ENCODE results near the gene TMEM209. TPM values are rescaled to one million over a fixed set of nuclear protein-coding genes. Genes with fewer than 3 reads are reported as not detected.
A peak's percentile ranks its signal among the peaks of the same experiment; 100 is the strongest.
"Not testable (repeated sequence)": the region's sequence is repeated elsewhere in the genome, so short reads cannot be mapped to it uniquely, and the experiment has no call there.

Gene TMEM209
- total and polyA plus RNA-seq, 2 donors = 9.6 to 18.6 TPM

DNA sequence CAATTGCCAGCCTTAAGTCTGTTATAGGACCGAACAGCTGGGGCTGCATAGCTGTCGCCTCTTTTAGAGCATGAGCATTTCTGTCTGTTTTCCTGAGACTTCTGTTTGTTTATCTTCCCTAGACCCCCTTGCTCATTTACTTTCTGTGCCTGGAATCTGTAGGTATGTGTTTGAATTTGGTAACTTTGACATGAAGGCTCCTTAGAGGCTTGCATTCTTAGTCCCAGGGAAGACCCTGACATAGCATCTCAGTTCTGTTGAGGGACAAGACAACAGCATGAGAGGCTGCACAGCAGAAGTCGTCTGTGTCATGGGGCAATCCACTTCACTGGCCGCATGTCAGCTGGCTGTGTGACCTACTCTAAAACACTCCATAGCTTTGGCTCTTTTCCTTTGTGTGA, 76.2 kb downstream of the TMEM209 start:
- no peak overlapping the region for H3K4me3 ChIP-seq (ENCODE audit: low read depth, low read length)

DNA sequence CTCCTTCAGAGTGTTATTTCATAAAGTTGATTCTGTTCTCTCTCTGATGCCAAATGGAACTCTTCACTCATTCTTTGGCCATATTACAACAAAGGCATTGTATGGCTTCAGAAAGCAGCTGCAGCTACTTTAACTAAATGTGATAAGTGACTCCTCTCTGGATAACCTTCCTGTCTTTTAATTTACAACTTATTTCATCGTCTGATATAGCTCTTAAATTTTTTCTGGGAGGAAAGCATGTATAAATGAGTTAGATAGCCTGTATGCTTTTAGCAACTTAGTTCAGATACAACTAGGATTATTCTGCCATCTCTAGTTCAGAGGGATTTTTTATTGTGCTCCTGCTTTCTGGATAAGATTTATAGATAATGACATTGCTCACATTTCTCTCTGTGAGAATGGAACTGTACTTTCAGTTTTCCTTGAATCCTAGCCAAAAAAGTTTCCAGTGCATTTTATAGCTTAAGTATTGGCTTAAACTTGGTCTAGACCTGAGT, 77.3 kb downstream of the TMEM209 start:
- 16% methylated on average over 1 of the region's 1 CpG for WGBS
- Histone ChIP-seq H3K4me3 (ENCODE audit: low read depth, low read length) (no peak overlapping the region), H3K36me3 (ENCODE audit: insufficient read depth) (peaks cover 3% of the 10 kb centered on the region), H3K27ac (ENCODE audit: low read depth) (no peak overlapping the region), H3K4me1 (ENCODE audit: insufficient read depth) (no peaks in the 10 kb centered on the region)
- peak; percentile 86 for DNase-seq (ENCODE audit: extremely low spot score)

More for the DNA sequence above, 76.2 kb downstream of the TMEM209 start:
- Histone ChIP-seq H3K36me3 (ENCODE audit: insufficient read depth) (peaks cover 3% of the 10 kb centered on the region), H3K4me1 (ENCODE audit: insufficient read depth) (no peaks in the 10 kb centered on the region), H3K27ac (ENCODE audit: low read depth) (no peak overlapping the region)
- no peak for DNase-seq (ENCODE audit: extremely low spot score)
- WGBS = 88% methylated on average over 4 of the region's 4 CpGs

DNA sequence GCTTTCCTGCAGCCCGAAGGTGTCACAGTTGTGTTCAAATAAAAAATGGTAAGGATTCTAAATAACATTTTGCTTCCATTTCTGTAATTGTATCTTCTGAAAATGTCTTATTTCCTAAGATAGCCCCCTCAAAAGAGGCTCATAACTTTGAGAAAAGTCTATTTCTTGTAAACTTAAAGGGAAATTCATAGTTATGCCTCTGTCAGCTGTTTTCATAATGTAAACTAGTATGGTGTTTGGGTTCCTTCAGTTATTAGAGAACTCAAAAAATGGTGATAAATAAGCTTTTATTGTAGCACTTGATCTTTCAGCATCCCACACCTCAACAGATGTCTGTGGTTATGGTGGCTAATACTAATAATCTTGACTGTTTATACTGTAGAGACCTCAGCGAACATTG, 77.8 kb downstream of the TMEM209 start:
- Histone ChIP-seq H3K36me3 (ENCODE audit: insufficient read depth) (peaks cover 6% of the 10 kb centered on the region), H3K27ac (ENCODE audit: low read depth) (no peak overlapping the region), H3K4me3 (ENCODE audit: low read depth, low read length) (no peak overlapping the region), H3K4me1 (ENCODE audit: insufficient read depth) (no peaks in the 10 kb centered on the region)
- no peak for DNase-seq (ENCODE audit: extremely low spot score)
- WGBS = 30% methylated on average over 2 of the region's 2 CpGs

DNA sequence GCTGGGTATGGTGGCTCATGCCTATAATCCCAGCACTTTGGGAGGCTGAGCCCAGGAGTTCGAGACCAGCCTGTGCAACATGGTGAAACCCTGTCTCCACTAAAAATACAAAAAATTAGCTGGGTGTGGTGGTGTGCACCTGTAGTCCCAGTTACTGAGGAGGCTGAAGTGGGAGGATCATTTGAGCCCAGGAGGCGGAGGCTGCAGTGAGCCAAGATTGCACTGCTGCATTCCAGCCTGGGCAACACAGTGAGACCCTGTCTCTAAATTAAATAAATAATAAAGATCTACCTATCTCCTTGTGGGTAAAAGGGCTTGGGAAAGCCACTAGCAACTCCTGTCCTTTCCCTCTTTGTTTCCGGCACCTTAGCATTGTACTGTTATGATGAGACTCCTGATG, 78.4 kb downstream of the TMEM209 start:
- not testable (repeated sequence) for H3K27ac ChIP-seq (ENCODE audit: low read depth); H3K4me1 ChIP-seq (ENCODE audit: insufficient read depth); DNase-seq (ENCODE audit: extremely low spot score); H3K36me3 ChIP-seq (ENCODE audit: insufficient read depth); H3K4me3 ChIP-seq (ENCODE audit: low read depth, low read length)
- WGBS = 98% methylated on average over 3 of the region's 3 CpGs

DNA sequence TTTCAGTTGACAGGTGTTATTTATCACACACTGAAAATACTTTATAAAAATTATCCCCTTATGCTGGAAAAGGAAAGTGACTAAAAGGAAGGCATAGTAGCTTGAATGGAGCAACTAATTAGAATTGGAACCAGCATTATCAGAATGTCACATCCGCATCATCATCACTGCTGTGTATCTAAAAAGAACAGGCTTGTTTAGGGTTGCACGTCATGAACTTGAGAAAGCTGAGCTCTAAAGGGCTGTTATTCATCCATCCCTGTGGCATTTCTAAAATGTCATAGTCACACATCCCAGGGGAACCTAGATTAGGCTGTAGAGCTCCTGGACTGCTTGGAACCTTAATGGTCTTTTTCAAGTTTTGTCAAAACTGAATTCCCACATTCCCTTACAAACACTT, 80.5 kb downstream of the TMEM209 start:
- no peak for DNase-seq (ENCODE audit: extremely low spot score)
- peaks cover 6% of the 10 kb centered on the region for H3K36me3 ChIP-seq (ENCODE audit: insufficient read depth)

DNA sequence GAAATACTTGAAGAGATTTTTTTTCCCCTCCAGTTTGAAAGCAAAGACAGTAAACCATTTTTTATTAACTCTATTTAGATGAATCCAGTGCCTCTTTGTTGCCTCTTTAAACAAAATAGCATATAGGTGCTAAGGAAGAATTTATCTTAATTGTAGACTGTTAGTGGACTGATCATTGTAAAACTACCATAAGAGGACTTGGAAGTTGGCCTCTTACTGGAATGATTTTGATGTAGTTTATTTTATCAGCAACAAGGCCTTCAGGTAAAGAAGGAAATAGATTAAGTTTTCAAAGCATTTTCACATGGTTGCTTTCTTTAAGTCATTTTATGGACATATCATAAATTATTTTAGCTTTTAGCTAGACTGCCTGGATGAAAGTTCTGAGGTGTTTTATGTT, 81.7 kb downstream of the TMEM209 start:
- no peak for DNase-seq (ENCODE audit: extremely low spot score)
- Histone ChIP-seq H3K27ac (ENCODE audit: low read depth) (no peak overlapping the region), H3K36me3 (ENCODE audit: insufficient read depth) (peaks cover 6% of the 10 kb centered on the region), H3K4me3 (ENCODE audit: low read depth, low read length) (no peak overlapping the region), H3K4me1 (ENCODE audit: insufficient read depth) (no peaks in the 10 kb centered on the region)

More for the DNA sequence above, 80.5 kb downstream of the TMEM209 start:
- H3K4me3 ChIP-seq (ENCODE audit: low read depth, low read length) = no peak overlapping the region
- H3K27ac ChIP-seq (ENCODE audit: low read depth) = no peak overlapping the region
- 95% methylated on average over 2 of the region's 2 CpGs for WGBS
- no peaks in the 10 kb centered on the region for H3K4me1 ChIP-seq (ENCODE audit: insufficient read depth)

DNA sequence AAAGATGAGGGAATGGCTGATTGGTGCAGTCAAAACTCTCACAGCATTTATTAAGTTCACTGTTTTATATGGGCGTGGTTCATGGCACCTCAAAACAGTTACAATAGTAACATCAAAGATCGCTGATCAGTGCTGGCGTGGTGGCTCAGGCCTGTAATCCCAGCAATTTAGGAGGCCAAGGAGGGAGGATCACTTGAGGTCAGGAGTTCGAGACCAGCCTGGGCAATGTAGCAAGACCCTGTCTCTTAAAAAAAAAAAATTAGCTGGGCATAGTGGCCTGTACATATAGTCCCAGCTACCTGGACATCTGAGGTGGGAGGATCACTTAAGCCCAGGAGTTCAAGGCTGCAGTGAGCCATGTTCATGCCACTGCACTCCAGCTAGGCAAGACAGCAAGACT, 86.4 kb downstream of the TMEM209 start:
- Histone ChIP-seq H3K27ac (ENCODE audit: low read depth) (no peak overlapping the region), H3K36me3 (ENCODE audit: insufficient read depth) (peaks cover 3% of the 10 kb centered on the region), H3K4me3 (ENCODE audit: low read depth, low read length) (no peak overlapping the region), H3K4me1 (ENCODE audit: insufficient read depth) (no peaks in the 10 kb centered on the region)
- WGBS = 98% methylated on average over 4 of the region's 4 CpGs
- DNase-seq (ENCODE audit: extremely low spot score) = no peak

DNA sequence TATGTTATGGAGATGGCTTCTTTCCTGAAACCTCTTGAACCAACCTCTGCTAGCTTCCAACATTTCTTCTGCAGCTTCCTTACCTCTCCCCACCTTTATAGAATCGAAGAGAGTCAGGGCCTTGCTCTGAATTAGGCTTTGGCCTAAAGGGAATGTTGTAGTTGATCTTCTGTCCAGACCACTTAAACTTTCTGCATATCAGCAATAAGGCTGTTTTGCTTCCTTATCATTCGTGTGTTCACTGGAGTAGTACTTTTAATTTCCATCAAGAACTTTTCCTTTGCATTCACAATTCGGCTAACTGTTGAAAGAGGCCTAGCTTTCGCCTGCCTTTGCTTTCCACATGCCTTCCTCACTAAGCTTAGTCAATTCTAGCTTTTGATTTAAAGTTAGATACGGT, 86.9 kb downstream of the TMEM209 start:
- Histone ChIP-seq H3K4me1 (ENCODE audit: insufficient read depth) (no peaks in the 10 kb centered on the region), H3K27ac (ENCODE audit: low read depth) (no peak overlapping the region), H3K4me3 (ENCODE audit: low read depth, low read length) (no peak overlapping the region), H3K36me3 (ENCODE audit: insufficient read depth) (peaks cover 3% of the 10 kb centered on the region)
- WGBS = 93% methylated on average over 5 of the region's 5 CpGs
- DNase-seq (ENCODE audit: extremely low spot score) = no peak

DNA sequence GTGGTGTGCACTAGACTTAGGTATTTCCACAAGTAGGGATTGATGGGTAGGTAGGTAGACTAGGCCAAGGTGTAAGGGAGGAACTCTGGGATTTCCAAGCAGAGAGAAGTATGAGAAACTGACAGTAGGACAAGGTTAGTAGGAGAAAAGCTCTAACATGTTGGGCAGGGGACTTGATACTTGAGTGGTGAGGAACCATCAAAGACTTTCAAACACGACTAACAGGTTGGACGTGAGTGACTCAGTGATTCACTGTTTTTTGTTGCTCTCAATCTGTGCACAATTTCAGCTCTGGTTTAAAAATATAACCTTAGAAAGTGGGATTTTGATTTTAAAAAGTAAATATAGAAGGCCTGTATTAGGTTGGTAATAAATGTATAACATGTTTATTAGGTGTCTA, 90.4 kb downstream of the TMEM209 start:
- H3K4me3 ChIP-seq (ENCODE audit: low read depth, low read length) = no peak overlapping the region
- WGBS = 87% methylated on average over 2 of the region's 2 CpGs
- DNase-seq (ENCODE audit: extremely low spot score) = no peak
- no peaks in the 10 kb centered on the region for H3K4me1 ChIP-seq (ENCODE audit: insufficient read depth)
- H3K27ac ChIP-seq (ENCODE audit: low read depth) = no peak overlapping the region
- no peaks in the 10 kb centered on the region for H3K36me3 ChIP-seq (ENCODE audit: insufficient read depth)

Other genes starting within 250 kb of the TMEM209 start
- gene ZC3HC1, start 154.0 kb downstream of the TMEM209 start, total RNA-seq = 14.6 TPM
- gene ZC3HC1, start 154.0 kb downstream of the TMEM209 start, polyA plus RNA-seq = 12.5 TPM
- 51.7 TPM for gene KLHDC10, start 134.9 kb downstream of the TMEM209 start, total RNA-seq
- 16.5 TPM for gene KLHDC10, start 134.9 kb downstream of the TMEM209 start, polyA plus RNA-seq
- gene SSMEM1, start 2.5 kb upstream of the TMEM209 start, total RNA-seq = not detected
- gene SSMEM1, start 2.5 kb upstream of the TMEM209 start, polyA plus RNA-seq = not detected
- gene CPA2, start 61.5 kb upstream of the TMEM209 start, total RNA-seq = not detected
- gene CPA2, start 61.5 kb upstream of the TMEM209 start, polyA plus RNA-seq = 0.09 TPM
- 3.8 TPM for gene CPA4, start 87.8 kb upstream of the TMEM209 start, total RNA-seq
- gene CPA4, start 87.8 kb upstream of the TMEM209 start, polyA plus RNA-seq = not detected
- gene CPA5, start 139.4 kb upstream of the TMEM209 start, total RNA-seq = not detected
- gene CPA5, start 139.4 kb upstream of the TMEM209 start, polyA plus RNA-seq = 0.16 TPM
- gene CPA1, start 175.1 kb upstream of the TMEM209 start, total RNA-seq = 0.63 TPM
- 0.71 TPM for gene CPA1, start 175.1 kb upstream of the TMEM209 start, polyA plus RNA-seq
- gene CEP41, start 235.6 kb upstream of the TMEM209 start, total RNA-seq = 12.3 TPM
- gene CEP41, start 235.6 kb upstream of the TMEM209 start, polyA plus RNA-seq = 7.6 TPM